Endothelial cell of umbilical vein (primary cell): ENCODE measurements around the gene RPLP2. TPM values are rescaled to one million over a fixed set of nuclear protein-coding genes. Genes with fewer than 3 reads are reported as not detected.

Experiments
- BruUV-seq: library from RNA; stranded (reverse); fragments of 400-500 nt; replicated peaks from 2 replicates; lab custom pipeline; 2021; lab: Mats Ljungman, UMichigan
- CTCF ChIA-PET: fragments of 300-600, 350-600 bp; sonication (Branson Sonifier 250); formaldehyde crosslinking; loops from one replicate; lab custom pipeline; 2021; ENCODE audit warnings: antibody characterized with exemption, inconsistent platforms; lab: Charles Lee
- POLR2A ChIA-PET: fragments of 300-600, 350-600 bp; sonication (Branson Sonifier 250); formaldehyde crosslinking; loops from one replicate; lab custom pipeline; 2021; ENCODE audit warnings: antibody characterized with exemption, inconsistent platforms; lab: Charles Lee
- DNase-seq: peaks from one replicate; pipeline ENCODE4 v3.0.0-alpha.2; 2011; ENCODE audit warnings: low read depth, low spot score
- FAIRE-seq: peaks from 2 replicates; lab custom pipeline; 2011; peaks lifted over from hg19 to GRCh38; lab: Jason Lieb, UNC
- H2AFZ ChIP-seq: 2 replicates; pipeline ENCODE4 v1.6.0; 2012; ENCODE audit warnings: low read depth, low read length, control low read depth, inconsistent platforms
- H3K27ac ChIP-seq: 2 replicates; pipeline ENCODE4 v1.5.1; 2011; ENCODE audit warnings: low read depth, mild to moderate bottlenecking, control low read depth, low read length, moderate library complexity; ENCODE audit not compliant: insufficient read depth
- H3K27me3 ChIP-seq, 2 experiments: 2 replicates each; pipeline versions ENCODE4 v1.6.0 to v1.6.1; 2011; ENCODE audit warnings: low read length in 2 of 2, mixed read lengths in 1 of 2; ENCODE audit not compliant: control insufficient read depth in 2 of 2, insufficient read depth in 2 of 2
- H3K36me3 ChIP-seq, 2 experiments: 2 replicates in 1 of 2; 3 replicates in 1 of 2; pipeline ENCODE4 v1.5.1; 2011; ENCODE audit warnings: low read length in 2 of 2, mild to moderate bottlenecking in 1 of 2, moderate library complexity in 1 of 2; ENCODE audit not compliant: control insufficient read depth in 2 of 2, insufficient read depth in 2 of 2; ENCODE audit errors: extremely low read depth in 1 of 2
- H3K4me1 ChIP-seq: 3 replicates; pipeline ENCODE4 v1.5.1; 2011; ENCODE audit warnings: mild to moderate bottlenecking, low read length; ENCODE audit not compliant: control insufficient read depth, insufficient read depth; ENCODE audit errors: extremely low read depth
- H3K4me2 ChIP-seq: 2 replicates; pipeline ENCODE4 v1.6.1; 2011; ENCODE audit warnings: low read length, control low read depth, mixed read lengths; ENCODE audit not compliant: insufficient read depth
- H3K4me3 ChIP-seq, 3 experiments: fragments of 200-600 bp in 1 of 3; sonication (generic), shearing (Covaris generic) in 1 of 3; replicated peaks in 1 of 3; 2 replicates each; pipeline ENCODE4 v1.5.1; 2011 to 2016; ENCODE audit warnings: control low read depth in 3 of 3, low read length in 3 of 3, mild to moderate bottlenecking in 2 of 3, inconsistent platforms in 1 of 3, low read depth in 1 of 3, moderate library complexity in 1 of 3; ENCODE audit not compliant: insufficient read depth in 1 of 3
- H3K79me2 ChIP-seq: 2 replicates; pipeline ENCODE4 v1.6.0; 2012; ENCODE audit warnings: low read length, inconsistent platforms; ENCODE audit not compliant: control insufficient read depth, insufficient read depth
- H3K9ac ChIP-seq: replicated peaks from 2 replicates; pipeline ENCODE3; 2011; ENCODE audit warnings: low read length, control low read depth; ENCODE audit not compliant: insufficient read depth; ENCODE audit errors: extremely low read depth
- H3K9me1 ChIP-seq: replicated peaks from 3 replicates; pipeline ENCODE4 v1.6.0; 2011; ENCODE audit warnings: mild to moderate bottlenecking, low read length; ENCODE audit not compliant: control insufficient read depth, insufficient read depth; ENCODE audit errors: extremely low read depth
- H3K9me3 ChIP-seq: replicated peaks from 2 replicates; pipeline ENCODE4 v1.5.1; 2012; ENCODE audit warnings: low read length, inconsistent platforms; ENCODE audit not compliant: control insufficient read depth, insufficient read depth
- H4K20me1 ChIP-seq: replicated peaks from 2 replicates; pipeline ENCODE3; 2011; ENCODE audit warnings: mild to moderate bottlenecking, low read length; ENCODE audit not compliant: control insufficient read depth, insufficient read depth; ENCODE audit errors: extremely low read depth
- EZH2 ChIP-seq: IDR thresholded peaks from 2 replicates; pipeline ENCODE4 v1.6.1; 2012; ENCODE audit warnings: borderline replicate concordance, low read depth, mild to moderate bottlenecking, moderate library complexity, low read length, inconsistent platforms; ENCODE audit not compliant: severe bottlenecking
- FOS ChIP-seq: IDR thresholded peaks from 2 replicates; pipeline ENCODE4 v1.6.1; 2011; ENCODE audit warnings: mild to moderate bottlenecking, low read length, moderate library complexity, borderline replicate concordance; ENCODE audit not compliant: insufficient read depth
- GATA2 ChIP-seq: IDR thresholded peaks from 2 replicates; pipeline ENCODE4 v1.7.0; 2011; ENCODE audit warnings: low read depth, mild to moderate bottlenecking, moderate library complexity, mixed read lengths, low read length; ENCODE audit not compliant: insufficient read length, insufficient read depth
- JUN ChIP-seq: IDR thresholded peaks from 2 replicates; pipeline ENCODE4 v1.6.1; 2011; ENCODE audit warnings: borderline replicate concordance, low read depth; ENCODE audit not compliant: insufficient read length, insufficient read depth
- MYC ChIP-seq: IDR thresholded peaks from one replicate; pipeline ENCODE4 v1.6.1; 2011; ENCODE audit warnings: mild to moderate bottlenecking, low read depth, low read length
- POLR2A ChIP-seq: IDR thresholded peaks from 2 replicates; pipeline ENCODE4 v1.6.1; 2012; ENCODE audit warnings: low read depth, mild to moderate bottlenecking, control low read depth, low read length
- POLR2AphosphoS5 ChIP-seq: IDR thresholded peaks from 2 replicates; pipeline ENCODE4 v1.6.1; 2012; ENCODE audit warnings: low read depth, mild to moderate bottlenecking, control low read depth, low read length, moderate library complexity; ENCODE audit not compliant: insufficient read depth
- dilution Hi-C: fragments of 300-500 bp; cut with MboI; formaldehyde crosslinking; loops from one replicate; pipeline ENCODE4 v1.15.0; 2019; ENCODE audit warnings: low sequenced_read_pairs; ENCODE audit not compliant: extremely low pct_ligation_motif_present
- intact Hi-C: fragments of 100-400 bp; cut with micrococcal nuclease; formaldehyde crosslinking; loops from one replicate; pipeline ENCODE4 v1.10.0; 2022
- polyA plus RNA-seq, 4 experiments: library from polyadenylated mRNA; depleted of rRNA in 3 of 4; stranded (reverse) in 3 of 4; unstranded in 1 of 4; fragments of >200 nt; gene quantifications; 2 replicates each; pipeline versions ENCODE4 v1.2.1 to v1.2.3, GENCODE V29; 2011 to 2012; ENCODE audit warnings: missing spikeins in 1 of 4
- total RNA-seq: library from RNA; stranded (reverse); gene quantifications from 2 replicates; pipeline ENCODE4 v1.2.3, GENCODE V29; 2021
- TF ChIP-seq, protein P1 (sequence below): IDR thresholded peaks from 2 replicates; pipeline ENCODE4 v1.6.1; 2011; ENCODE audit not compliant: insufficient read depth, insufficient read length
- TF ChIP-seq, protein P2 (sequence below), 2 donors: IDR thresholded peaks; 1 replicate in 1 of 2; 2 replicates in 1 of 2; pipeline ENCODE4 v1.5.1; 2011; ENCODE audit warnings: low read length in 2 of 2, mild to moderate bottlenecking in 2 of 2, moderate library complexity in 2 of 2, control low read depth in 1 of 2, inconsistent platforms in 1 of 2, low read depth in 1 of 2; ENCODE audit not compliant: insufficient read depth in 1 of 2; ENCODE audit errors: extremely low read depth in 1 of 2

The RPLP2 gene
- total and polyA plus RNA-seq, 2 donors (not counting 3 experiments of a cell fraction or from before 2014, with no cell fraction given): 1,579 to 1,739 TPM

DNA sequence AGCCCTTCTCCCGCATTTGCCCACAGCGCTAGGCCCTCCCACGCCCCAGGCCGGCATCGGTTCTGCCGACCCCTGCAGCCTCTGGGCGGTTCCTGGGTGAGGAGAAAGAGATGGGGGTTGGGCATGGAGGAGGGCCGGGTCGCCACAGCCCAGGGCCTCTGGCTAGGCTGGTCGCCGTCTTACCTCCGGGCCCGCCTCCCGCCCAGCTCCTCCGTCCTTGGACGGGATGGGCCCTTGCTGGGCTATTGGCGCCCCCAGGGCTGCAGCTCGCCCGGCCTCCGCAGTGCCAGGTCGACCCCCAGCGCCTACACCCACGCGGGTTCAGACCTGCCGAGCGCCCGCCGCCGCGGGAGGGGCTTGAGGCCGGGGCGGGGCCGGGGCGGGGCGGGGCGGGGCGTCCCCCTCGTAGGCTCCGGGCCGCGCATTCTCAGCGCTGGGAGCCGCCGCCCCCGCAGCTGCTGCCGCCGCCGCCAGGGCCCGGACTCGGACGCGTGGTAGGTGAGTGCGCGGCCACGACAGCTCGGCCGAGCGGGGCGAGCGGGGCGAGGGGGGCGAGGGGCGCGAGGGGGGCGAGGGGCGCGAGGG is 22.9 kb downstream of the RPLP2 start, which contains the start of gene CD151:
TSS of gene CD151 (plus strand) at position 424 of the 585 bp plus-strand sequence. CDS start 3,118 bp downstream, outside the sequence.
- intact Hi-C loops: no loop called here

More for the DNA sequence above, 22.9 kb downstream of the RPLP2 start, which contains the start of gene CD151:
- Histone ChIP-seq H3K36me3 (peaks cover 7 to 16% of the 10 kb centered on the region in 2 experiments), H3K4me3 (peak within 1 kb of the TSS; percentile 50 to 70 (median 67)), H3K27ac (peak within 1 kb of the TSS; percentile 79), H3K79me2 (peaks cover 32% of the 10 kb centered on the region), H3K27me3 (no peaks in the 10 kb centered on the region), H3K9me3 (no peaks in the 10 kb centered on the region), H2AFZ (peak within 1 kb of the TSS; percentile 8), H4K20me1 (no peaks in the 10 kb centered on the region), H3K4me2 (peak within 1 kb of the TSS; percentile 75), H3K9me1 (no peaks in the 10 kb centered on the region), H3K9ac (peak within 1 kb of the TSS; percentile 85), H3K4me1 (peaks cover 53% of the 10 kb centered on the region)
- POLR2A ChIA-PET: interaction anchor here (1.4 to 3.3 kb wide), 2 partner anchors 11 to 21 kb away, joined by 6 to 25 read pairs; partner anchors contain the start of genes POLR2L and TSPAN4
- CTCF ChIA-PET: interaction anchor here (2.9 kb wide), 1 partner anchor 12 kb away, joined by 19 read pairs; the partner anchor contains the start of gene TSPAN4
- FAIRE-seq: peak; percentile 4
- DNase-seq: peak; percentile 55
- dilution Hi-C loops: no loop called here
- no peak for TF ChIP-seq EZH2
- no peak for TF ChIP-seq GATA2
- TF ChIP-seq, protein P1, sequence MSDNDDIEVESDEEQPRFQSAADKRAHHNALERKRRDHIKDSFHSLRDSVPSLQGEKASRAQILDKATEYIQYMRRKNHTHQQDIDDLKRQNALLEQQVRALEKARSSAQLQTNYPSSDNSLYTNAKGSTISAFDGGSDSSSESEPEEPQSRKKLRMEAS: no peak
- TF ChIP-seq POLR2AphosphoS5: peak; percentile 61
- no peak for TF ChIP-seq POLR2A
- TF ChIP-seq FOS: no peak
- TF ChIP-seq, protein P2, sequence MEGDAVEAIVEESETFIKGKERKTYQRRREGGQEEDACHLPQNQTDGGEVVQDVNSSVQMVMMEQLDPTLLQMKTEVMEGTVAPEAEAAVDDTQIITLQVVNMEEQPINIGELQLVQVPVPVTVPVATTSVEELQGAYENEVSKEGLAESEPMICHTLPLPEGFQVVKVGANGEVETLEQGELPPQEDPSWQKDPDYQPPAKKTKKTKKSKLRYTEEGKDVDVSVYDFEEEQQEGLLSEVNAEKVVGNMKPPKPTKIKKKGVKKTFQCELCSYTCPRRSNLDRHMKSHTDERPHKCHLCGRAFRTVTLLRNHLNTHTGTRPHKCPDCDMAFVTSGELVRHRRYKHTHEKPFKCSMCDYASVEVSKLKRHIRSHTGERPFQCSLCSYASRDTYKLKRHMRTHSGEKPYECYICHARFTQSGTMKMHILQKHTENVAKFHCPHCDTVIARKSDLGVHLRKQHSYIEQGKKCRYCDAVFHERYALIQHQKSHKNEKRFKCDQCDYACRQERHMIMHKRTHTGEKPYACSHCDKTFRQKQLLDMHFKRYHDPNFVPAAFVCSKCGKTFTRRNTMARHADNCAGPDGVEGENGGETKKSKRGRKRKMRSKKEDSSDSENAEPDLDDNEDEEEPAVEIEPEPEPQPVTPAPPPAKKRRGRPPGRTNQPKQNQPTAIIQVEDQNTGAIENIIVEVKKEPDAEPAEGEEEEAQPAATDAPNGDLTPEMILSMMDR (IDR thresholded peaks at IDR 0.05; ENCODE audit: extremely low read depth in 1 of 2, insufficient read depth in 1 of 2, low read depth in 1 of 2, low read length in 2 of 2): no peak
- no peak for TF ChIP-seq MYC
- TF ChIP-seq JUN: no peak
- BruUV-seq: no TSS peak
